Measurements from ENCODE around the gene FANCD2.
"Not testable (repeated sequence)": the region's sequence is repeated elsewhere in the genome, so short reads cannot be mapped to it uniquely, and the experiment has no call there.

FANCD2 gene

GRCh38 chr3:10108091-10108490 is 81.9 kb downstream of the FANCD2 start, which contains the start of gene FANCD2OS:
Gene FANCD2OS, minus strand, starts transcription at chr3:10108255. Its CDS starts 3,481 bp downstream, at chr3:10104774.
- DNase-seq, result no peak

DNA sequence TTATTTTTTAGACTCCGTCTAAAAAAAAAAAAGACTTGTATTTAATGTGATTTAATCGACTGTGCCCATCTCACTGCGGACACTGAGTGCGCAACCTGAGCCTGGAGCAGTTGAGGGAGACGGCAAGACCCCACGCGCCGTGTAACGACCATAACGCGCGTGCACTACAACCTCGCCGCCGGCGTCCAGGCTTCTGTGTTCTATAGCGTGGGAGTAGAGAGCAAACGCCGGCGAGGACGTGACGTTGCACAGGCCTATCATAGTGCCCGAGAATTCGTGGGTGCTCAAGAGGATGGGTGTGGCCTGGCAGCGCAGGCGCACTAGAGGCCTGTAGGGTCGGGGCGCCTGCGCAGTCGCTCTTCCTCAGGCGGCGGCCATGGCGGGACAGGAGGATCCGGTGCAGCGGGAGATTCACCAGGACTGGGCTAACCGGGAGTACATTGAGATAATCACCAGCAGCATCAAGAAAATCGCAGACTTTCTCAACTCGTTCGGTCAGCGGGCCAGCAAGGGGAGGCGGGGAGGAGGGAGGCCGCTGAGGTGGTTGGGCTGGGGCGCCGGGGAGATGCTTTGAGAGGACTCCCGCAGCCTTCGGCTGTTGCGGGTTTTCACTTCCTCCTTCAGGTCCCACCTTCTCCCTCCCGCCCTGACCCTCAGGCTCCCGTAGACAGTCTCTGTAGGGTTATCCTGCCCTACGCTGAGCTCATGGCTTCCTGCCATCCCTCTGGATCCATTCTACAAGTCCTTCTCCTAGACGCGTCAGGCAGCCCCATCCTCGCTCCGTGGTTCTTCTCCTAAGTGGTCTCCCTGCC is 89.3 kb downstream of the FANCD2 start, which contains the start of gene BRK1:
BRK1 (plus strand) TSS at position 350 of the 812 bp plus-strand sequence; CDS start at position 377, 27 bp downstream.
- peak; percentile 98 to 99 (median 99) for DNase-seq

DNA sequence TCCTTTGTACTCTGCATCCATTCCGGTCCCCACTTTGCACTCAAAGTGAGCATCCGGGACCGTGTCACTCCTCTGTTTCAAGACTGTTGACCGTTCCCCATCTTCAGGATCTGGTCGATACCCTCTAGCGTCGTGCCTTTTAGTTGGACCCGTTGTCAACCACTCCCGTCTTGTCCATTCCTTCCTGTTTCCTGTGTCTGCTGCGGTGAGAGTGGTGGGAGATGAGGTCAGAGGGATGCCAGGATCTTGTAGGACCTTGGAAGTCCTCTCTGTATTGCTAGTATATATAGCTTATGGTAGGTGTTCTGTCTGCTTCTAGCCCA is 89.9 kb downstream of the FANCD2 start:
- DNase-seq, result peak; percentile 38 to 57 (median 52)

- no peak for DNase-seq
Observed at GRCh38 chr3:10116928-10117327, 90.7 kb downstream of the FANCD2 start.

- DNase-seq, result no peak
Observed at GRCh38 chr3:10119376-10119775, 93.1 kb downstream of the FANCD2 start.

GRCh38 chr3:10121064-10121463 is 94.8 kb downstream of the FANCD2 start:
- no peak for DNase-seq

DNA sequence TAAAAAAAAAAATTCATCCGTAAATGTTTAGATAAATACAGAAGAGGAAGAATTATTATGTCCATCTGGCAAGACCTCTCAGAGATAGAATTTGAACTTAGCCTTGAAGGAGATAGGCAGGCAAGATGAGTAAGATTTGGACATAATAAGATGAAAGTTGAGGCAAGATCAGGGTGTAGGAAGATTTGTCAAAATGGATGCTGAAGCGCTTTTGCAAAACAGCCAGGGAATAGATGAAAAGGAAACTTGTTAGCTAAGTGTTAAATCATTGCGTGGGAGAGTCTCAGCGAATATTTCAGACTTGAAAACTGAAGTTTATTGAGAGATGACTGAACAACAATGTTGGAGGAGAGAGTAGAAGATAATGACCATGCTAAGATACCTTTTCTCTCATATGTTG is 96.5 kb downstream of the FANCD2 start:
- no peak for DNase-seq

GRCh38 chr3:10135872-10136271 is 109.6 kb downstream of the FANCD2 start:
- not testable (repeated sequence) for DNase-seq

DNA sequence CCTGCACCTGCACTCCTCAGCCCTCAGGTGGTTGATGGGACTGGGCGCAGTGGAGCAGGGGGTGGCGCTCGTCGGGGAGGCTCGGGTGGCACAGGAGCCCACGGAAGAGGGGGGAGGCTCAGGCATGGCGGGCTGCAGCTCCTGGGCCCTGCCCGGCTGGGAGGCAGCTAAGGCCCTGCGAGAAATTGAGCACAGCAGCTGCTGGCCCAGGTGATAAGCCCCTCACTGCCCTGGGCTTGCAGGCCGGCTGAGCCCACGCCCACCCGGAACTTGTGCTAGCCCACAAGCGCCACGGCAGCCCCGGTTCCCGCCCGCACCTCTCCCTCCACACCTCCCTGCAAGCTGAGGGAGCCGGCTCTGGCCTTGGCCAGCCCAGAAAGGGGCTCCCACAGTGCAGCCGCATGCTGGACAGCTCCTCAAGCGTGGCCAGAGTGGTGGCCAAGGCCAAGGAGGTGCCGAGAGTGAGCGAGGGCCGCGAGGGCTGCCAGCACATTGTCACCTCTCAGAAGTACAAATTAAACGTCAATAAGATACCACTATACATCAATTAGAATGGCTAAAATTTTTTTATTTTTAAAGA is 110.3 kb downstream of the FANCD2 start:
- no peak for DNase-seq

DNA sequence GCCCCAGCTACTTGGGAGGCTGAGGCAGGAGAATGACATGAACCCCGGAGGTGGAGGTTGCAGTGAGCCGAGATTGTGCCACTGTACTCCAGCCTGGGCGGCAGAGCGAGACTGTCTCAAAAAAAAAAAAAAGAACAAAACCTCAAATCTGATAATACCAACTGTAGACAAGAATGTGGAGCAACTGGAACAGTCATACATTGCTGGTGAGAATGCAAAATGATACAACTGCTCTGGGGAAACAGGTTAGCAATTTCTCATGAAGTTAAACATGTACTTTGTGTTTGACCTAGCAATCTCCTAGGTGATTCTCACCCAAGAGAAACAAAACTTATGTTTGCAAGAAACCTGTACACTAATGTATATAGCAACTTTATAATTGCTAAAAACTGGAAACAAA is 110.9 kb downstream of the FANCD2 start:
- DNase-seq, result no peak

- no peak for DNase-seq
Observed at GRCh38 chr3:10140996-10141546, 114.8 kb downstream of the FANCD2 start.

DNA sequence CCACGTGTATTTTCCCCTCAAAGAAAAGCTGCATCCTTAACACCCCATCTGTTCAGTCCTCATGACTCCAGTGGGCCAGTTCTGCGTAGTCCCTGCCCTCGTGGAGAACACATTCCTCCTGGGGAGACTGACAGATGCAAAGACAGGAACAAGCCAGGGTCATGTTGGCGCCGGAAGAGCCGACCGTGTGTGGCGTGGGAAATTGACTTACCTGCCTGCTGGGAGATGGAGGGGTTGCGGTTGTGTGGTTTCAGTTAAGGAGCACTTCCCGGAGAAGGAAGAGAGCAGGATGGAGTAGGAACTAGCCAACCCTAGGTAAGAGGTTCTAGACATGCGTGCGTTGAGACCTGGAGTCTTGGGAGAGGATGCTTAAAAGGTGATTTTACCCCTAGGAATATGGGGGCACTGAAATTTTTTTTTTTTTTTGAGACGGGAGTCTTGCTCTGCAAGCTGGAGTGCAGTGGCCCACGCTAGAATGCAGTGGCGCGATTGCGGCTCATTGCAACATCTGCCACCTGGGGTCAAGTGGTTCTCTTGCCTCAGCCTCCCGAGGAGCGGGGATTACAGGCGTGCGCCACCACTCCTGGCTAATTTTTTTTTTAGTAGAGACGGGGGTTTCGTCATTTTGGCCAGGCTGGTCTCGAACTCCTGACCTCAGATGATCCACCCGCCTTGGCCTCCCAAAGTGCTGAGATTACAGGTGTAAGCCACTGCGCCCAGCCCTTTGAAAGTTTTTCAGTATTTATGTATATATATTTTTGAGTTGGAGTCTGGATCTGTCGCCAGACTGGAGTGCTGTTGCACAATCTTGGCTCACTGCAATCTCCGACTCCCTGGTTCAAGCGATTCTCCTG is 116.7 kb downstream of the FANCD2 start:
- DNase-seq, result peak in 1 of 3 donors; percentile 31

GRCh38 chr3:10145685-10146084 is 119.4 kb downstream of the FANCD2 start:
- peak; percentile 58 to 78 (median 71) for DNase-seq

GRCh38 chr3:10149226-10149625 is 123.0 kb downstream of the FANCD2 start:
- DNase-seq, result peak; percentile 60 to 68 (median 67)

GRCh38 chr3:10150987-10151386 is 124.8 kb downstream of the FANCD2 start:
- DNase-seq, result no peak
